H1 (cell line): ENCODE data around the gene TM9SF3. TPM values are rescaled to one million over a fixed set of nuclear protein-coding genes. Genes with fewer than 3 reads are reported as not detected.

Experiments used
- CTCF ChIA-PET: fragments of 300-600 bp; sonication (Branson Sonifier 250); formaldehyde crosslinking; loops from one replicate; lab custom pipeline; 2021; ENCODE audit not compliant: partially characterized antibody; lab: Charles Lee
- POLR2A ChIA-PET: fragments of 300-600 bp; sonication (Branson Sonifier 250); formaldehyde crosslinking; loops from one replicate; lab custom pipeline; 2021; ENCODE audit warnings: inconsistent platforms; ENCODE audit not compliant: partially characterized antibody; lab: Charles Lee
- DNase-seq, 2 experiments: peaks; one replicate each; pipeline versions ENCODE4 v3.0.0 to v3.0.0-alpha.2; 2010 to 2022; ENCODE audit warnings: low spot score in 2 of 2, low read depth in 1 of 2, mixed read lengths in 1 of 2
- FAIRE-seq: peaks from 2 replicates; lab custom pipeline; 2011; peaks lifted over from hg19 to GRCh38; lab: Jason Lieb, UNC
- H2AFZ ChIP-seq: 2 replicates; pipeline ENCODE4 v1.8.1; 2012; ENCODE audit warnings: low read length, inconsistent platforms
- H2AK5ac ChIP-seq: 2 replicates; pipeline ENCODE4 v1.6.1; 2013; ENCODE audit warnings: low read depth, low read length
- H2BK120ac ChIP-seq: replicated peaks from 2 replicates; pipeline ENCODE3; 2013; ENCODE audit warnings: low read depth, low read length, inconsistent platforms
- H2BK12ac ChIP-seq: 2 replicates; pipeline ENCODE4 v1.6.1; 2013; ENCODE audit warnings: low read depth, low read length
- H2BK15ac ChIP-seq: 2 replicates; pipeline ENCODE4 v1.6.1; 2013; ENCODE audit warnings: low read length
- H2BK20ac ChIP-seq: 2 replicates; pipeline ENCODE4 v1.6.1; 2013; ENCODE audit warnings: low read length
- H2BK5ac ChIP-seq: 2 replicates; pipeline ENCODE4 v1.6.1; 2013; ENCODE audit warnings: low read depth, low read length
- H3K14ac ChIP-seq: 2 replicates; pipeline ENCODE4 v1.6.1; 2013; ENCODE audit warnings: inconsistent platforms; ENCODE audit not compliant: insufficient read length
- H3K18ac ChIP-seq: 2 replicates; pipeline ENCODE4 v1.6.1; 2013; ENCODE audit warnings: low read length; ENCODE audit errors: extremely low read depth
- H3K23ac ChIP-seq: 2 replicates; pipeline ENCODE4 v1.6.1; 2013; ENCODE audit warnings: inconsistent platforms; ENCODE audit not compliant: insufficient read length
- H3K23me2 ChIP-seq: 2 replicates; pipeline ENCODE4 v1.6.1; 2013; ENCODE audit warnings: low read depth, low read length
- H3K27ac ChIP-seq: 2 replicates; pipeline ENCODE4 v1.6.1; 2011; ENCODE audit warnings: low read depth, low read length, inconsistent platforms
- H3K27me3 ChIP-seq, 4 experiments: replicated peaks in 1 of 4; 1 replicate in 1 of 4; 2 replicates in 3 of 4; pipeline versions ENCODE4 v1.6.1 to v1.8.1; 2011 to 2013; ENCODE audit warnings: low read length in 3 of 4, mild to moderate bottlenecking in 3 of 4, inconsistent platforms in 2 of 4, mixed read lengths in 2 of 4, moderate library complexity in 1 of 4; ENCODE audit not compliant: control insufficient read depth in 3 of 4, insufficient read depth in 3 of 4; ENCODE audit errors: extremely low read depth in 1 of 4
- H3K36me3 ChIP-seq, 4 experiments: 2 replicates each; pipeline versions ENCODE4 v1.6.1 to v1.8.1; 2011 to 2013; ENCODE audit warnings: mild to moderate bottlenecking in 4 of 4, low read length in 3 of 4, moderate library complexity in 2 of 4, control low read depth in 1 of 4, inconsistent platforms in 1 of 4; ENCODE audit not compliant: insufficient read depth in 4 of 4, control insufficient read depth in 2 of 4
- H3K4ac ChIP-seq: replicated peaks from 2 replicates; pipeline ENCODE3; 2013; ENCODE audit warnings: low read length, low read depth, mixed read lengths, inconsistent platforms; ENCODE audit not compliant: insufficient read length
- H3K4me1 ChIP-seq, 4 experiments: replicated peaks in 1 of 4; 1 replicate in 1 of 4; 2 replicates in 3 of 4; pipeline versions ENCODE4 v1.6.1 to v1.8.1; 2011 to 2013; ENCODE audit warnings: low read length in 3 of 4, inconsistent platforms in 2 of 4, mixed read lengths in 1 of 4; ENCODE audit not compliant: insufficient read depth in 4 of 4, control insufficient read depth in 3 of 4
- H3K4me2 ChIP-seq, 2 experiments: 2 replicates each; pipeline versions ENCODE4 v1.6.1 to v1.8.1; 2011 to 2013; ENCODE audit warnings: low read depth in 2 of 2, low read length in 2 of 2, control low read depth in 1 of 2, inconsistent platforms in 1 of 2, mild to moderate bottlenecking in 1 of 2; ENCODE audit not compliant: insufficient read depth in 1 of 2
- H3K4me3 ChIP-seq, 4 experiments: fragments of 200-600, 300-600 bp in 1 of 4; sonication (generic), shearing (Covaris generic), sonication (Bioruptor Twin) in 1 of 4; 2 replicates each; pipeline versions ENCODE4 v1.5.1 to v1.8.1; 2011 to 2016; ENCODE audit warnings: low read length in 4 of 4, low read depth in 3 of 4, control low read depth in 2 of 4, inconsistent platforms in 2 of 4, mild to moderate bottlenecking in 2 of 4, mixed read lengths in 1 of 4, moderate library complexity in 1 of 4; ENCODE audit not compliant: insufficient read depth in 2 of 4; ENCODE audit errors: extremely low read depth in 1 of 4
- H3K56ac ChIP-seq: replicated peaks from 2 replicates; pipeline ENCODE3; 2013; ENCODE audit warnings: low read depth, mild to moderate bottlenecking, mixed read lengths, low read length, inconsistent platforms; ENCODE audit not compliant: insufficient read length
- H3K79me1 ChIP-seq: 2 replicates; pipeline ENCODE4 v1.6.1; 2013; ENCODE audit warnings: low read depth, low read length, control low read depth
- H3K79me2 ChIP-seq, 2 experiments: 2 replicates each; pipeline versions ENCODE4 v1.6.1 to v1.8.1; 2012 to 2013; ENCODE audit warnings: low read length in 2 of 2, mild to moderate bottlenecking in 2 of 2, inconsistent platforms in 1 of 2; ENCODE audit not compliant: insufficient read depth in 2 of 2, control insufficient read depth in 1 of 2
- H3K9ac ChIP-seq, 4 experiments: replicated peaks in 1 of 4; 1 replicate in 1 of 4; 2 replicates in 3 of 4; pipeline versions ENCODE4 v1.6.1 to v1.8.1; 2011 to 2013; ENCODE audit warnings: low read depth in 3 of 4, low read length in 3 of 4, control low read depth in 2 of 4, mild to moderate bottlenecking in 2 of 4, moderate library complexity in 2 of 4, inconsistent platforms in 1 of 4; ENCODE audit errors: extremely low read depth in 1 of 4
- H3K9me3 ChIP-seq, 2 experiments: 2 replicates each; pipeline versions ENCODE4 v1.6.1 to v1.8.1; 2012 to 2013; ENCODE audit warnings: mild to moderate bottlenecking in 2 of 2, moderate library complexity in 2 of 2, control low read depth in 1 of 2, inconsistent platforms in 1 of 2, low read depth in 1 of 2, low read length in 1 of 2, mixed read lengths in 1 of 2; ENCODE audit not compliant: insufficient read depth in 2 of 2
- H4K20me1 ChIP-seq, 2 experiments: replicated peaks in 1 of 2; 2 replicates each; pipeline versions ENCODE3 to v1.8.1; 2011 to 2013; ENCODE audit warnings: inconsistent platforms in 2 of 2, low read length in 2 of 2, mild to moderate bottlenecking in 1 of 2; ENCODE audit not compliant: insufficient read depth in 2 of 2, control insufficient read depth in 1 of 2
- H4K5ac ChIP-seq: 2 replicates; pipeline ENCODE4 v1.6.1; 2013; ENCODE audit warnings: low read length, low read depth, mixed read lengths, inconsistent platforms; ENCODE audit not compliant: insufficient read length
- H4K8ac ChIP-seq: 2 replicates; pipeline ENCODE4 v1.8.0; 2013; ENCODE audit warnings: mild to moderate bottlenecking, moderate library complexity, low read length, inconsistent platforms; ENCODE audit not compliant: insufficient read depth; ENCODE audit errors: extremely low read depth
- H4K91ac ChIP-seq: replicated peaks from 2 replicates; pipeline ENCODE3; 2013; ENCODE audit warnings: low read length, mixed read lengths, inconsistent platforms; ENCODE audit not compliant: insufficient read length
- ATF2 ChIP-seq: IDR thresholded peaks from 2 replicates; pipeline ENCODE4 v1.6.1; 2012; ENCODE audit warnings: low read length, inconsistent platforms
- ATF3 ChIP-seq: IDR thresholded peaks from 2 replicates; pipeline ENCODE4 v1.6.1; 2011; ENCODE audit warnings: low read depth, mild to moderate bottlenecking, low read length; ENCODE audit not compliant: insufficient read depth
- CEBPB ChIP-seq: IDR thresholded peaks from 2 replicates; pipeline ENCODE4 v1.6.1; 2012; ENCODE audit warnings: low read depth, low read length
- CREB1 ChIP-seq: IDR thresholded peaks from 2 replicates; pipeline ENCODE4 v1.6.1; 2012; ENCODE audit warnings: inconsistent platforms
- E2F6 ChIP-seq: IDR thresholded peaks from 2 replicates; pipeline ENCODE4 v1.6.1; 2012; ENCODE audit warnings: inconsistent platforms
- HDAC6 ChIP-seq: IDR thresholded peaks from one replicate; pipeline ENCODE4 v1.7.1; 2012; ENCODE audit warnings: low read depth, mild to moderate bottlenecking, inconsistent platforms, low read length, moderate library complexity
- JUN ChIP-seq: IDR thresholded peaks from 2 replicates; pipeline ENCODE4 v1.6.1; 2011; ENCODE audit warnings: low read depth, mild to moderate bottlenecking, improper control_type of control experiment, low read length
- KDM5A ChIP-seq: fragments of 200-600 bp; IDR thresholded peaks from 2 replicates; pipeline ENCODE4 v1.7.1; 2012; ENCODE audit warnings: mild to moderate bottlenecking, low read length, inconsistent platforms, mixed read lengths
- MAFK ChIP-seq: IDR thresholded peaks from 2 replicates; pipeline ENCODE4 v1.6.1; 2012; ENCODE audit warnings: low read depth, mild to moderate bottlenecking, improper control_type of control experiment, low read length
- SIX5 ChIP-seq: IDR thresholded peaks from 2 replicates; pipeline ENCODE4 v1.6.1; 2011; ENCODE audit warnings: mild to moderate bottlenecking, low read depth, low read length
- TAF1 ChIP-seq: IDR thresholded peaks from 2 replicates; pipeline ENCODE4 v1.6.1; 2011; ENCODE audit warnings: mild to moderate bottlenecking, low read depth, low read length
- ZNF274 ChIP-seq: IDR thresholded peaks from 2 replicates; pipeline ENCODE4 v1.7.0; 2012; ENCODE audit warnings: low read length, borderline replicate concordance; ENCODE audit errors: extremely low read depth
- WGBS, 2 experiments: shearing (Covaris generic) in 1 of 2; methylation state at CpG; one replicate each; pipeline versions ENCODE4 v1.1.6 to v1.1.7; 2013 to 2015; ENCODE audit warnings: low lambda C conversion rate in 2 of 2, mixed read lengths in 2 of 2, inconsistent platforms in 1 of 2, low coverage in 1 of 2, missing lambda C conversion rate in 1 of 2; ENCODE audit not compliant: insufficient replicate concordance in 2 of 2, insufficient coverage in 1 of 2, insufficient read length in 1 of 2; ENCODE audit errors: extremely low coverage in 1 of 2, missing lambda C conversion rate in 1 of 2; 5-methylcytosine and 5-hydroxymethylcytosine counted together
- polyA plus RNA-seq, 7 experiments: library from polyadenylated mRNA; depleted of rRNA in 3 of 7; stranded (reverse) in 5 of 7; unstranded in 2 of 7; fragments of >200 nt in 5 of 7; fragments of 200-250 nt in 2 of 7; gene quantifications; 1 replicate in 5 of 7; 2 replicates in 1 of 7; 4 replicates in 1 of 7; pipeline versions ENCODE4 v1.2.1 to v1.2.3, GENCODE V29; 2011 to 2013; ENCODE audit warnings: missing spikeins in 2 of 7, mixed read lengths in 2 of 7
- total RNA-seq: library from RNA; stranded (reverse); fragmentation: NEBNext Ultra II Directional; extraction: Animal tissue kit (Norgen Biotek cat#: 25700); gene quantifications from 2 replicates; pipeline ENCODE4 v1.2.1, GENCODE V29; 2021

The TM9SF3 gene
- total and polyA plus RNA-seq, 2 of the 8 experiments (the other 6 are each of a cell fraction or from before 2014, with no cell fraction given) = 123 to 127 TPM

GRCh38 chr10:96560489-96560888, 26.3 kb downstream of the TM9SF3 start:
- H2AK5ac ChIP-seq = no peak overlapping the region
- peaks cover 0 to 32% (median 11%) of the 10 kb centered on the region in 4 experiments; a peak in 7 of 8 replicates for H3K36me3 ChIP-seq
- H2BK5ac ChIP-seq = no peak overlapping the region
- H2AFZ ChIP-seq = no peak overlapping the region
- FAIRE-seq (no peak), DNase-seq (no peak)
- H3K56ac ChIP-seq = no peak overlapping the region
- H3K27me3 ChIP-seq = no peaks in the 10 kb centered on the region
- H3K4me2 ChIP-seq = no peak overlapping the region
- no peak overlapping the region for H2BK12ac ChIP-seq
- no peak overlapping the region for H3K27ac ChIP-seq
- H3K14ac ChIP-seq = no peak overlapping the region
- no peak overlapping the region for H4K91ac ChIP-seq
- no peak overlapping the region for H3K4me3 ChIP-seq
- no peaks in the 10 kb centered on the region for H3K79me1 ChIP-seq
- no peak overlapping the region for H3K18ac ChIP-seq
- H2BK20ac ChIP-seq = no peak overlapping the region
- H3K9ac ChIP-seq = no peak overlapping the region
- H2BK120ac ChIP-seq = no peak overlapping the region
- no peak overlapping the region for H4K8ac ChIP-seq
- H3K23me2 ChIP-seq = peaks cover 3% of the 10 kb centered on the region; the same call in 1 of the 2 replicates
- no peak overlapping the region for H2BK15ac ChIP-seq
- WGBS, 2 experiments = 81% methylated on average over 2 of the region's 2 CpGs; no CpG with 5 or more reads in 1 of the 2 experiments
- no peak overlapping the region for H3K4ac ChIP-seq
- H3K79me2 ChIP-seq = peaks cover 0 to 10% of the 10 kb centered on the region in 2 experiments; a peak in 2 of 4 replicates
- POLR2A ChIA-PET = no interaction called here
- no peak overlapping the region for H4K5ac ChIP-seq
- no peaks in the 10 kb centered on the region for H3K4me1 ChIP-seq
- H3K23ac ChIP-seq = no peak overlapping the region
- peaks cover 1 to 2% of the 10 kb centered on the region in 2 experiments for H4K20me1 ChIP-seq
- H3K9me3 ChIP-seq = no peaks in the 10 kb centered on the region
- CTCF ChIA-PET = interaction anchor here (1.2 kb wide), 1 partner anchor 182 kb away, joined by 4 read pairs; no protein-coding TSS in a partner anchor
- no peak for TF ChIP-seq JUN
- TF ChIP-seq SIX5 = no peak
- no peak for TF ChIP-seq ATF2
- no peak for TF ChIP-seq E2F6
- no peak for TF ChIP-seq KDM5A
- no peak for TF ChIP-seq CREB1
- no peak for TF ChIP-seq TAF1
- TF ChIP-seq HDAC6 = no peak
- TF ChIP-seq MAFK = no peak
- TF ChIP-seq CEBPB = no peak
- TF ChIP-seq ATF3 = no peak
- TF ChIP-seq ZNF274 = no peak
